Activated CD4-positive, alpha-beta T cell treated with anti-CD3 and anti-CD28 coated beads, Interleukin-2, amount 10 ng/mL, durations not matched to agents 7 days and 5 days (primary cell): ENCODE data around the gene RBM6. TPM values are rescaled to one million over a fixed set of nuclear protein-coding genes. Genes with fewer than 3 reads are reported as not detected.
"Not testable (repeated sequence)": the region's sequence is repeated elsewhere in the genome, so short reads cannot be mapped to it uniquely, and the experiment has no call there.

Source experiments
- CTCF ChIA-PET: fragments of 350-600 bp; sonication (Branson Sonifier 250); formaldehyde crosslinking; loops from one replicate; lab custom pipeline; 2021; ENCODE audit warnings: antibody characterized with exemption; lab: Charles Lee
- POLR2A ChIA-PET: fragments of 350-600 bp; sonication (Branson Sonifier 250); formaldehyde crosslinking; loops from one replicate; lab custom pipeline; 2021; ENCODE audit warnings: antibody characterized with exemption; lab: Charles Lee
- DNase-seq: peaks from one replicate; pipeline ENCODE4 v3.0.0-alpha.2; 2020
- H3K27ac Mint-ChIP-seq: one replicate; pipeline ENCODE4 v1.8.0; 2021; ENCODE audit warnings: mild to moderate bottlenecking, moderate library complexity, mixed read lengths
- H3K27me3 Mint-ChIP-seq: one replicate; pipeline ENCODE4 v1.8.0; 2021; ENCODE audit warnings: mixed read lengths
- H3K36me3 Mint-ChIP-seq: one replicate; pipeline ENCODE4 v1.8.0; 2021; ENCODE audit warnings: low read depth, mixed read lengths
- H3K4me1 Mint-ChIP-seq: one replicate; pipeline ENCODE4 v1.8.0; 2021; ENCODE audit warnings: mixed read lengths
- H3K4me3 Mint-ChIP-seq: one replicate; pipeline ENCODE4 v1.8.0; 2021; ENCODE audit warnings: mild to moderate bottlenecking, moderate library complexity, mixed read lengths
- H3K9me3 Mint-ChIP-seq: one replicate; pipeline ENCODE4 v1.8.0; 2021; ENCODE audit warnings: mixed read lengths
- total RNA-seq, 2 experiments: library from RNA; stranded (reverse); gene quantifications; one replicate each; pipeline ENCODE4 v1.2.3, GENCODE V29; 2021

RBM6 gene
- total RNA-seq, result 100 to 1,000 TPM in 1 of 2 experiments, 10 to 100 TPM in 1; 87.7 to 105 TPM

GRCh38 chr3:49939858-49940666, at the start of gene RBM6:
Gene RBM6 (plus strand): TSS chr3:49940150. CDS start chr3:49962642, 22,492 bp downstream.
- Mint-ChIP-seq H3K36me3 (peaks cover 18% of the 10 kb centered on the region), H3K4me3 (peak within 1 kb of the TSS; percentile 99), H3K9me3 (peaks cover 2% of the 10 kb centered on the region), H3K27ac (peak within 1 kb of the TSS; percentile 99), H3K4me1 (peaks cover 31% of the 10 kb centered on the region), H3K27me3 (no peaks in the 10 kb centered on the region)
- ChIA-PET POLR2A (interaction anchor here (0.6 kb wide), 1 partner anchor 297 kb away, joined by 6 read pairs; no protein-coding TSS in a partner anchor), CTCF (interaction anchor here (0.6 to 1.7 kb wide), 6 partner anchors 9 to 1449 kb away, joined by 3 to 6 read pairs (median 4); partner anchors contain the start of gene MON1A)
- DNase-seq, result peak; percentile 97

- CTCF ChIA-PET, result interaction anchor here (0.6 to 1.8 kb wide), 3 partner anchors 14 to 486 kb away, joined by 3 to 6 read pairs (median 4); no protein-coding TSS in a partner anchor
- Mint-ChIP-seq H3K4me3 (no peak overlapping the region), H3K9me3 (no peaks in the 10 kb centered on the region), H3K27ac (no peak overlapping the region), H3K27me3 (no peaks in the 10 kb centered on the region), H3K4me1 (no peaks in the 10 kb centered on the region), H3K36me3 (no peaks in the 10 kb centered on the region)
- POLR2A ChIA-PET, result no interaction called here
- no peak for DNase-seq
Measured at GRCh38 chr3:49895791-49896190, 44.2 kb upstream of the RBM6 start.

- no peaks in the 10 kb centered on the region for H3K36me3 Mint-ChIP-seq
- CTCF ChIA-PET, result interaction anchor here (0.6 to 1.8 kb wide), 3 partner anchors 15 to 487 kb away, joined by 3 to 6 read pairs (median 4); no protein-coding TSS in a partner anchor
- peaks cover 2% of the 10 kb centered on the region for H3K4me1 Mint-ChIP-seq
- no peak overlapping the region for H3K27ac Mint-ChIP-seq
- no peaks in the 10 kb centered on the region for H3K9me3 Mint-ChIP-seq
- POLR2A ChIA-PET, result no interaction called here
- no peaks in the 10 kb centered on the region for H3K27me3 Mint-ChIP-seq
- DNase-seq, result no peak
- no peak overlapping the region for H3K4me3 Mint-ChIP-seq
Measured at GRCh38 chr3:49896345-49896744, 43.6 kb upstream of the RBM6 start.

- H3K27ac Mint-ChIP-seq, result no peak overlapping the region
- H3K4me3 Mint-ChIP-seq, result no peak overlapping the region
- H3K9me3 Mint-ChIP-seq, result no peaks in the 10 kb centered on the region
- no peak for DNase-seq
- CTCF ChIA-PET, result no interaction called here
- H3K27me3 Mint-ChIP-seq, result no peaks in the 10 kb centered on the region
- POLR2A ChIA-PET, result no interaction called here
- peaks cover 15% of the 10 kb centered on the region for H3K4me1 Mint-ChIP-seq
- H3K36me3 Mint-ChIP-seq, result peaks cover 2% of the 10 kb centered on the region
Measured at GRCh38 chr3:49898991-49899390, 41.0 kb upstream of the RBM6 start.

- DNase-seq, result no peak
- peaks cover 24% of the 10 kb centered on the region for H3K4me1 Mint-ChIP-seq
- ChIA-PET CTCF (interaction anchor here (1.5 kb wide), 1 partner anchor 37 kb away, joined by 6 read pairs; no protein-coding TSS in a partner anchor), POLR2A (no interaction called here)
- H3K36me3 Mint-ChIP-seq, result peaks cover 3% of the 10 kb centered on the region
- H3K4me3 Mint-ChIP-seq, result no peak overlapping the region
- H3K27me3 Mint-ChIP-seq, result no peaks in the 10 kb centered on the region
- no peak overlapping the region for H3K27ac Mint-ChIP-seq
- no peaks in the 10 kb centered on the region for H3K9me3 Mint-ChIP-seq
Measured at GRCh38 chr3:49899815-49900214, 40.1 kb upstream of the RBM6 start.

GRCh38 chr3:49900491-49901153, 39.3 kb upstream of the RBM6 start:
- Mint-ChIP-seq H3K4me3 (no peak overlapping the region), H3K4me1 (peaks cover 30% of the 10 kb centered on the region), H3K9me3 (no peaks in the 10 kb centered on the region), H3K27ac (peak overlapping the region; percentile 46), H3K36me3 (peaks cover 3% of the 10 kb centered on the region), H3K27me3 (no peaks in the 10 kb centered on the region)
- ChIA-PET CTCF (interaction anchor here (0.5 to 1.5 kb wide), 6 partner anchors 10 to 122 kb away, joined by 3 to 6 read pairs (median 4); partner anchors contain the start of gene INKA1), POLR2A (interaction anchor here (0.7 kb wide), 1 partner anchor 83 kb away, joined by 3 read pairs; no protein-coding TSS in a partner anchor)
- no peak for DNase-seq

- H3K36me3 Mint-ChIP-seq, result peaks cover 3% of the 10 kb centered on the region
- ChIA-PET POLR2A (interaction anchor here (0.7 kb wide), 1 partner anchor 85 kb away, joined by 3 read pairs; no protein-coding TSS in a partner anchor), CTCF (interaction anchor here (0.5 to 2.0 kb wide), 6 partner anchors 9 to 99 kb away, joined by 3 to 6 read pairs (median 4); partner anchors contain the start of genes INKA1 and MON1A)
- peaks cover 40% of the 10 kb centered on the region for H3K4me1 Mint-ChIP-seq
- H3K27ac Mint-ChIP-seq, result peak overlapping the region; percentile 41
- H3K9me3 Mint-ChIP-seq, result no peaks in the 10 kb centered on the region
- H3K27me3 Mint-ChIP-seq, result no peaks in the 10 kb centered on the region
- DNase-seq, result no peak
- no peak overlapping the region for H3K4me3 Mint-ChIP-seq
Measured at GRCh38 chr3:49901366-49902339, 38.3 kb upstream of the RBM6 start.

- peaks cover 44% of the 10 kb centered on the region for H3K4me1 Mint-ChIP-seq
- no peak overlapping the region for H3K4me3 Mint-ChIP-seq
- H3K27me3 Mint-ChIP-seq, result no peaks in the 10 kb centered on the region
- DNase-seq, result no peak
- H3K27ac Mint-ChIP-seq, result no peak overlapping the region
- ChIA-PET CTCF (interaction anchor here (0.5 to 2.0 kb wide), 3 partner anchors 21 to 30 kb away, joined by 3 to 5 read pairs (median 3); partner anchors contain the start of gene MON1A), POLR2A (no interaction called here)
- no peaks in the 10 kb centered on the region for H3K9me3 Mint-ChIP-seq
- H3K36me3 Mint-ChIP-seq, result peaks cover 5% of the 10 kb centered on the region
Measured at GRCh38 chr3:49902511-49903345, 37.2 kb upstream of the RBM6 start.

- Mint-ChIP-seq H3K4me3 (peak within 1 kb of the TSS; percentile 87), H3K27me3 (no peaks in the 10 kb centered on the region), H3K9me3 (no peaks in the 10 kb centered on the region), H3K36me3 (peaks cover 5% of the 10 kb centered on the region), H3K4me1 (peaks cover 44% of the 10 kb centered on the region), H3K27ac (peak within 1 kb of the TSS; percentile 96)
- DNase-seq, result peak; percentile 90
- CTCF ChIA-PET, result interaction anchor here (2.0 kb wide), 1 partner anchor 22 kb away, joined by 5 read pairs; no protein-coding TSS in a partner anchor
- POLR2A ChIA-PET, result no interaction called here
Measured at GRCh38 chr3:49903451-49904424, 36.2 kb upstream of the RBM6 start, which contains the start of gene MST1R. Gene MST1R (minus strand): TSS chr3:49903873. CDS start chr3:49903609, 264 bp downstream.

- Mint-ChIP-seq H3K27ac (peak overlapping the region; percentile 96), H3K4me1 (peaks cover 44% of the 10 kb centered on the region), H3K4me3 (peak overlapping the region; percentile 87)
- H3K27me3 Mint-ChIP-seq, H3K36me3 Mint-ChIP-seq, POLR2A ChIA-PET, DNase-seq, H3K9me3 Mint-ChIP-seq: not testable (repeated sequence)
- CTCF ChIA-PET, result interaction anchor here (1.4 kb wide), 2 partner anchors 20 to 116 kb away, joined by 3 read pairs; no protein-coding TSS in a partner anchor
Measured at GRCh38 chr3:49904448-49904847, 35.5 kb upstream of the RBM6 start.
